VCaP (cell line): ENCODE measurements around the gene TRAPPC12.
"Not testable (repeated sequence)": the region's sequence is repeated elsewhere in the genome, so short reads cannot be mapped to it uniquely, and the experiment has no call there.

Experiments
- H3K27ac ChIP-seq: fragments of 450-650 bp; 2 replicates; pipeline ENCODE4 v1.5.1; 2017
- TF ChIP-seq, protein P1 (sequence below): fragments of 450-650 bp; conservative IDR thresholded peaks from 2 replicates; pipeline ENCODE4 v1.5.1; 2017; ENCODE audit warnings: mild to moderate bottlenecking, moderate library complexity

Gene TRAPPC12

DNA sequence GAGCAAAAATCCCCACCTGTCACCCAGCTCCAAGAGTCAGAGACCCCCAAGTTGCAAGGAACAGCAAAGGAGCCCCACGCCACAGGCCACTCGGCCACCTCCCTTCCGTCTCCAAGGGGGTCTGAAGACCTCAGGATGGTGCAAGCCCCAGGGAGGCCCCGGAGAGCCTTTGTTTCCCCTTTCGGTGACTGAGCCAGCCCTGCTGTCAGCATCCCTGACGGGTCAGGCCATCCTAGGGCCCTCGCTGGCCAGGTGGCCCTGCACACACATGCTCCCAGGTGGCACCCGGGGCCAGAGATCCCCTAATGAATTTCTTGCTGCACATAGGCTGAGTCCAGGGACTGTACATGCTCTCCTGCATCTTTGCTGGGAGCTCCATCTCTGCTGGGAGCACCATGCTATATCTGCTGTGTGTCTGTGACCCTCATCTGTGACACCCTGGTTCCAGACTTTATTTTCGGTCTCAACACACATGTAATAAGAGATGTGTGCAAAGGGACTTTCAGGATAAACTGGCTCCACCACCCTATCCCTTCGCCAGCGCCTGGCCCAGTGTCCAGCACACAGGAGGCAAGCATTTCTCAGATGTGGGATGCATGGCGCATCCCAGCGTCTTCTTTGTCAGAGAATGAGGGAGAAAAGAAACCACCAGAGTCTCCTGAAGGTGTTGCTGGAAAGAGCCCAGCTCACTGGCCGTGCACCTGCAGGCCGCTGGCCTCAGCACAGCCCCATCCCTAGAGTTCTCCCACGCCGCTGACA is 112.4 kb downstream of the TRAPPC12 start:
- H3K27ac ChIP-seq = no peak overlapping the region
- TF ChIP-seq, protein P1, sequence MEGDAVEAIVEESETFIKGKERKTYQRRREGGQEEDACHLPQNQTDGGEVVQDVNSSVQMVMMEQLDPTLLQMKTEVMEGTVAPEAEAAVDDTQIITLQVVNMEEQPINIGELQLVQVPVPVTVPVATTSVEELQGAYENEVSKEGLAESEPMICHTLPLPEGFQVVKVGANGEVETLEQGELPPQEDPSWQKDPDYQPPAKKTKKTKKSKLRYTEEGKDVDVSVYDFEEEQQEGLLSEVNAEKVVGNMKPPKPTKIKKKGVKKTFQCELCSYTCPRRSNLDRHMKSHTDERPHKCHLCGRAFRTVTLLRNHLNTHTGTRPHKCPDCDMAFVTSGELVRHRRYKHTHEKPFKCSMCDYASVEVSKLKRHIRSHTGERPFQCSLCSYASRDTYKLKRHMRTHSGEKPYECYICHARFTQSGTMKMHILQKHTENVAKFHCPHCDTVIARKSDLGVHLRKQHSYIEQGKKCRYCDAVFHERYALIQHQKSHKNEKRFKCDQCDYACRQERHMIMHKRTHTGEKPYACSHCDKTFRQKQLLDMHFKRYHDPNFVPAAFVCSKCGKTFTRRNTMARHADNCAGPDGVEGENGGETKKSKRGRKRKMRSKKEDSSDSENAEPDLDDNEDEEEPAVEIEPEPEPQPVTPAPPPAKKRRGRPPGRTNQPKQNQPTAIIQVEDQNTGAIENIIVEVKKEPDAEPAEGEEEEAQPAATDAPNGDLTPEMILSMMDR = no peak

DNA sequence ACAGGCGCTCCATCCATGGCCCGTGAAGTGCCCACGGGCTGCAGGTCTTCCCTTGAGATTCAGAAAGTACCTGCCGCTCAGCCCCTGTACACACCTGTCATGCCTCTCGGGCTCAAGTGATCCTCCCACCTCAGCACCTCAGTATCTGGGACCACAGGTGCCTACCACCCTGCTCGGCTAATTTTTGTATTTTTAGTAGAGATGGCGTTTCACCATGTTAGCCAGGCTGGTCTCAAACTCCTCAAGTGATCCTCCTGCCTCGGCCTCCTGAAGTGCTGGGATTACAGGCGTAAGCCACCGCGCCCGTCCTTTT is 112.9 kb downstream of the TRAPPC12 start:
- H3K27ac ChIP-seq = not testable (repeated sequence)

DNA sequence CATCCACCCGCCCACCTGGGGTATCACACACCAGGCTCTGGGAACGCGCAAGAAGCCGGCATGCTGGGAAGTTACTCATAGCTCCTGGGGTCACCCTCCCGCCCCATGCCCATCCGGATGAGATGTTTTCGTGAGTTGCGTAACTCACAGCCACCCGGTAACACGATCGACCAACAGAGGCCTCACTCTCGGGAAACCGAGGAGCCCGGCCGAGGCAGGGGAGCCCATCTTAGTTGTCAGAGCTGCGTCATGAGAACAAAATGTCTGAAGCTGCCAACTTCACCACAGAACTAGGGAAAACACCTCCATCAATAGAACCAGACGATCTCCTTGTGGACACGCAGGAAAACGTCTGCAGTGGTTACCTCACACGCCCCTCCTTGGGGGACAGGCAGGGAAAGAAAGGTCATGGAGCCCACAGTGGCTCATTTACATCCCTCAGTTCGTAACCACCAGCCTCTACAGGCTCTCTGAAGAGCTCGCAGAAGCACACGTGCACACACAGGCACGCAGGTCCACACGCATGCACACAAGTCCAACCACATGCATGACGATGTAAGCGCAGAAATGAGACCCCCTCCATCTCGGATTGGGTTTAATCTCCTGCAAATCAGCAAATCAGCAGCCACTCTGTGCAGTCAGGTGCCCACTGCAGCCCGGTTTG is 113.6 kb downstream of the TRAPPC12 start:
- TF ChIP-seq, protein P1 = no peak
- no peak overlapping the region for H3K27ac ChIP-seq

DNA sequence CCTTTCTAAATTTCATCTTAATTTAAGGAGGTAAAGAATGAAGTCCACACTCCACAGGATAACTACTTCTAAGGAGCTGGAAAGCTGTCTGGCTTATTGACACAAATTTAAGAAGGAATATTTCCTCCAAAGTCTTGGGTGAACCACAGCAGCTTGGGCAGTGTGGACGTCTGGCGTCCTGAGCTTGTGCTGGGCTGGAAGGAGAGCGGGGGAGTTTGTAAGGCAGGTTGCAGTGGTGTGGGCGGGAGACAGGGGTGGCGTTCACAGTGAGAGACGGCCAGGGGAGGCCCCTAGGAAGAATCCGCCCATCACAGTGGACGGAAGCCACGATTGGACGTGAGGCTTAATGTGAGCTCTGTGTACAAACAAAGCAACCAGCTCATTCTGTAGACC is 114.1 kb downstream of the TRAPPC12 start:
- no peak overlapping the region for H3K27ac ChIP-seq

DNA sequence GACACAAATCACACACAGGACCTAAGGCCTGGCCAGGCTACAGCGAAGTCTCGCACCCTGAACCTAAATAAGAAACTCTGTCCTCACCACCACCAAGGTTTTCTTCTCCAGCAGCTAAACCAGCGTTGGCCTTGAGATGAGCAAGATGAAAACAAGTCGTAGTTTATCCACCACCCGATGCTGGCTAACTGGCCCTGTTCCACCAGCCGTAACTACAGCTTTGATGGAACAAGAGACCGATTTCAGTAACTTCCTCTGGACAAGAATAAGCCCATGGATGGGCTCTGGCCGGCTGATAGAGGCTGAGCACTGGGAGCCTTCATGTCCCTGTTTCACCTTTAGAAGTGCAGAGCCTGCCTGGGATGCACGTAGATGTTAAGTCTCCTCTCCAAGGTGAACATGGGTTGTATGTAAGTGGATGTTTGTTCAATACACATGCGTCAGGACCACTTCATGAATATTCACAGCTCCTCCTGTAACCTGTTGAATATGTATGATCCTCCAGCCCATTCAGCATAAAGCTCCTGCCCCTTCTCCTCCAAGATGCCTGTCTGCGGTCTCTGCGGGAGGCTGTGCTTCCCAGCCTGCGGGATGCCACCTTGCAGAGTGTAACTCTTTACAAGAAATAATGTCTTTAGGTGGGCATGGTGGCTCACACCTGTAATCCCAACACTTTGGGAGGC is 115.6 kb downstream of the TRAPPC12 start:
- H3K27ac ChIP-seq = no peak overlapping the region
- TF ChIP-seq, protein P1 = no peak

More for the DNA sequence above, 114.1 kb downstream of the TRAPPC12 start:
- TF ChIP-seq, protein P1 = no peak

DNA sequence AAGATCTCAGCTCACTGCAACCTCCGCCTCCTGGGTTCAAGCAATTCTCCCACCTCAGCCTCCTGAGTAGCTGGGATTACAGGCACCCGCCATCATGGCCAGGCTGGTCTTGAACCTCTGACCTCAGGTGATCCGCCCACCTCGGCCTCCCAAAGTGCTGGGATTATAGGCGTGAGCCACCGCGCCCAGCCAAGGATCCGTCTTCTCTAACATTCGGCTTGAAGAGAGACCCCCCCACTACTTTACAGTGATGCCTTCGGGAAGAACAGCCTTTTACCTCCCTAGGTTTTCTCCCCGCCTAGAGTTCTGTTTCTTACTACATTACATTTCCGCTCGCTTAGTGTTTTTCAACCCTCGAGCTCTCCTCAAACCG is 117.2 kb downstream of the TRAPPC12 start:
- H3K27ac ChIP-seq = not testable (repeated sequence)

DNA sequence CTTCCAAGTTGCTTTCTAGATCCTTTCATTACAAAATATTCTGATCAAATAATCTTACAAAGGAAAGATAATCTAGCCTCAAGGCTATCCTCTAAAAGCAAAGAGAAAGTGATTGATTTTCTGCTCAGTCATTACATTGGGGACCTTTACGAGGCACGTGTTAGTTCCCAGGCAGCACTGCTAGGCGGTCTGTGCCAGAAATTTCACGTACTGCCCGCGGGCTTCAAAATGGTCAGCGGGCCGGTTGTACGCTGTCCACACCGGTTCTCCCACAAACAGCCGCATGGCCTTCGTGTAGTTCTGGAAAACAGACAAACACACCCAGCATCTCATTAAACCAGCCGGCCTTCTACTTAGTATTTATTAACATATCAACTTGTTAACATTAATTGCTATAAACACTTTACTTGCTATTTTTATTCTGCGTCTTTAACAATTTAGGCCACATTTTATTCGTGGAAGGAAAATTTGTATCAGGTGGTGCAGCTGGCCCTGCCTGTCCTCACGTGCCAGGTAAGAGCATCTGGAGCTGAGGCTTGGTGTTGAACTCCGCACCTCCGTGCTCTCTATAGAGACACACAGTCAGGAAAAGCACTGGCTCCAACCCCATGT is 119.4 kb downstream of the TRAPPC12 start:
- TF ChIP-seq, protein P1 = no peak
- no peak overlapping the region for H3K27ac ChIP-seq

DNA sequence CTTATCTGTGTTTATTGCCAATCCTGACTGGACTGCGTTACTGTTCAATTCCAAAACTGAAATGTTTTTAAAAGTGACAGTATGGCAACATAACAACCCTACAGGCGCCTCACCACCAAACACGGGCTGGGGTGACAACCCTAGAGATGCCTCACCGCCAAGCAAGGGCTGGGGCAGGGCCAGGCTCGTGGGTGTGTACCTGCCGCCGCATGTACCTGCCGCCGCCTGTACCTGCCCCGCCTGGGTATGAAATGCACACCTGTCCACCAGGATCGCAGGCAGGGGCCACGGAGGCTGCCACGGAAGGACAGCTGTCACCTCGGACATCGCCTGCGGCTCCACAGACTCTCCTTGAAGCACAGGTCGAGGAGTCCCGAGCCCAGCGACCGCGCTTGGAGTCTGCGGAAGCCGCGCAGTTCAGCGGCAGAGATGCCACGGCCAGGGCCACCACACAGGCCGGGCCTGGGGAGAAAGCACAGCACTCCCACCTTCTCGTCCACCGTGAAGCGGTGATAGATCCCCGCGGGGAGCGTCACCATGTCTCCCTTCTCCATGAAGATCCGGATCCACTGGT is 120.9 kb downstream of the TRAPPC12 start:
- no peak overlapping the region for H3K27ac ChIP-seq
- TF ChIP-seq, protein P1 = no peak
